ENCODE results near the gene PRDM11.

The PRDM11 gene

GRCh38 chr11:45224766-45225165, 78.3 kb downstream of the PRDM11 start:
- no peak overlapping the region for H3K27ac ChIP-seq
- no peak for TF ChIP-seq CTCF (conservative IDR thresholded peaks at IDR 0.05)

GRCh38 chr11:45225277-45225676, 78.8 kb downstream of the PRDM11 start:
- H3K27ac ChIP-seq, result no peak overlapping the region
- no peak for TF ChIP-seq CTCF (conservative IDR thresholded peaks at IDR 0.05)

- no peak overlapping the region for H3K27ac ChIP-seq
- TF ChIP-seq CTCF (conservative IDR thresholded peaks at IDR 0.05), result no peak
These were observed 79.8 kb downstream of the PRDM11 start for GRCh38 chr11:45225961-45226871.

GRCh38 chr11:45226901-45227300, 80.5 kb downstream of the PRDM11 start:
- TF ChIP-seq CTCF (conservative IDR thresholded peaks at IDR 0.05), result no peak

GRCh38 chr11:45227836-45228235, 81.4 kb downstream of the PRDM11 start:
- H3K27ac ChIP-seq, result no peak overlapping the region
- TF ChIP-seq CTCF (conservative IDR thresholded peaks at IDR 0.05), result no peak

More at GRCh38 chr11:45226901-45227300, 80.5 kb downstream of the PRDM11 start:
- H3K27ac ChIP-seq, result no peak overlapping the region

- no peak for TF ChIP-seq CTCF (conservative IDR thresholded peaks at IDR 0.05)
- H3K27ac ChIP-seq, result no peak overlapping the region
These were observed 83.1 kb downstream of the PRDM11 start for GRCh38 chr11:45229401-45230020.

- H3K27ac ChIP-seq, result no peak overlapping the region
- TF ChIP-seq CTCF (conservative IDR thresholded peaks at IDR 0.05), result no peak
These were observed 86.1 kb downstream of the PRDM11 start for GRCh38 chr11:45232341-45233080.
